Measurements from ENCODE around the gene NXPH1. TPM values are rescaled to one million over a fixed set of nuclear protein-coding genes. Genes with fewer than 3 reads are reported as not detected.

Gene NXPH1
- polyA plus RNA-seq, 1 of the 3 experiments (the other 2 are of a cell fraction), result not detected

DNA sequence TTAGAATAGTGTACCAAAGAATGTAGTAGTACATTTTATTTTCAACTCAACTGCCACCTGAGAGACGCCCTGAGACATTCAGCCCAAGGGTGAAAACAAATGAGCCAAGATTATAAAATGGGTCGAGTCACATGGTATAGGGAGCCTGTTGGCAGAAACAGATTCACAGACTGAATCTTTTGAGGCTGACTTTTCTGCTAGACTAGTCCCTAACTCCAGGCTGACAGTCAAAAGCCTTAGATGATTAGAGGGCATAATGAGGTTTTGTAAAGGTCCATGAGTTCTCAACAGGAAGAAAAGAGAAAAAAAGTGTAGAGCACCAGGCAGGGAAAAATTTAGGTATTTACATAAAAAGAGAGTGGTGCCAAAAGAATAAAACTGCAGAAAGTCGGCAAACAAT is 128.0 kb downstream of the NXPH1 start:
- H3K9ac ChIP-seq, result no peak overlapping the region
- H3K4me2 ChIP-seq, result no peak overlapping the region
- H3K4me3 ChIP-seq (ENCODE audit: low read depth in 2 of 2, low read length in 1 of 2), result no peak overlapping the region
- H3F3A ChIP-seq (replicated peaks; ENCODE audit: insufficient read depth), result no peaks in the 10 kb centered on the region
- H3K9me3 ChIP-seq, result no peaks in the 10 kb centered on the region
- H4K20me1 ChIP-seq (ENCODE audit: insufficient read depth), result no peaks in the 10 kb centered on the region
- H3K79me2 ChIP-seq (ENCODE audit: insufficient read depth), result no peaks in the 10 kb centered on the region
- POLR2A ChIA-PET, result no interaction called here
- CTCF ChIA-PET, result no interaction called here
- H3K4me1 ChIP-seq (ENCODE audit: control insufficient read depth in 1 of 2, insufficient read depth in 2 of 2, low read depth in 1 of 2, low read length in 1 of 2), result no peaks in the 10 kb centered on the region; a peak in 1 of 4 replicates
- no peak for DNase-seq
- TF ChIP-seq POLR2AphosphoS5 (IDR thresholded peaks at IDR 0.05; ENCODE audit: low read depth, low read length) (no peak), NRF1 (IDR thresholded peaks at IDR 0.05; ENCODE audit: low read depth, low read length) (no peak), GATA2 (CRISPR knock-in tag; IDR thresholded peaks at IDR 0.05) (no peak), YY1 (IDR thresholded peaks at IDR 0.05; ENCODE audit: low read depth) (no peak), SIN3A (IDR thresholded peaks at IDR 0.05; ENCODE audit: borderline replicate concordance, low read depth, low read length) (no peak), RXRA (IDR thresholded peaks at IDR 0.05; ENCODE audit: borderline replicate concordance, low read depth) (no peak), FOSL2 (IDR thresholded peaks at IDR 0.05; ENCODE audit: borderline replicate concordance, low read depth) (no peak), SMC3 (IDR thresholded peaks at IDR 0.05; ENCODE audit: low read depth, low read length) (no peak), MXI1 (IDR thresholded peaks at IDR 0.05; ENCODE audit: low read depth, low read length) (no peak), FOXJ3 (CRISPR knock-in tag; IDR thresholded peaks at IDR 0.05) (no peak), FOXM1 (IDR thresholded peaks at IDR 0.05; ENCODE audit: low read depth) (no peak), CHD2 (IDR thresholded peaks at IDR 0.05; ENCODE audit: low read length, partially characterized antibody) (no peak)
- TF ChIP-seq, protein P1, sequence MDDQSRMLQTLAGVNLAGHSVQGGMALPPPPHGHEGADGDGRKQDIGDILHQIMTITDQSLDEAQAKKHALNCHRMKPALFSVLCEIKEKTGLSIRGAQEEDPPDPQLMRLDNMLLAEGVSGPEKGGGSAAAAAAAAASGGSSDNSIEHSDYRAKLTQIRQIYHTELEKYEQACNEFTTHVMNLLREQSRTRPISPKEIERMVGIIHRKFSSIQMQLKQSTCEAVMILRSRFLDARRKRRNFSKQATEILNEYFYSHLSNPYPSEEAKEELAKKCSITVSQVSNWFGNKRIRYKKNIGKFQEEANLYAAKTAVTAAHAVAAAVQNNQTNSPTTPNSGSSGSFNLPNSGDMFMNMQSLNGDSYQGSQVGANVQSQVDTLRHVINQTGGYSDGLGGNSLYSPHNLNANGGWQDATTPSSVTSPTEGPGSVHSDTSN (IDR thresholded peaks at IDR 0.05), result no peak
- TF ChIP-seq, protein P2, sequence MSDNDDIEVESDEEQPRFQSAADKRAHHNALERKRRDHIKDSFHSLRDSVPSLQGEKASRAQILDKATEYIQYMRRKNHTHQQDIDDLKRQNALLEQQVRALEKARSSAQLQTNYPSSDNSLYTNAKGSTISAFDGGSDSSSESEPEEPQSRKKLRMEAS (IDR thresholded peaks at IDR 0.05; ENCODE audit: low read depth), result no peak
- TF ChIP-seq, protein P3, sequence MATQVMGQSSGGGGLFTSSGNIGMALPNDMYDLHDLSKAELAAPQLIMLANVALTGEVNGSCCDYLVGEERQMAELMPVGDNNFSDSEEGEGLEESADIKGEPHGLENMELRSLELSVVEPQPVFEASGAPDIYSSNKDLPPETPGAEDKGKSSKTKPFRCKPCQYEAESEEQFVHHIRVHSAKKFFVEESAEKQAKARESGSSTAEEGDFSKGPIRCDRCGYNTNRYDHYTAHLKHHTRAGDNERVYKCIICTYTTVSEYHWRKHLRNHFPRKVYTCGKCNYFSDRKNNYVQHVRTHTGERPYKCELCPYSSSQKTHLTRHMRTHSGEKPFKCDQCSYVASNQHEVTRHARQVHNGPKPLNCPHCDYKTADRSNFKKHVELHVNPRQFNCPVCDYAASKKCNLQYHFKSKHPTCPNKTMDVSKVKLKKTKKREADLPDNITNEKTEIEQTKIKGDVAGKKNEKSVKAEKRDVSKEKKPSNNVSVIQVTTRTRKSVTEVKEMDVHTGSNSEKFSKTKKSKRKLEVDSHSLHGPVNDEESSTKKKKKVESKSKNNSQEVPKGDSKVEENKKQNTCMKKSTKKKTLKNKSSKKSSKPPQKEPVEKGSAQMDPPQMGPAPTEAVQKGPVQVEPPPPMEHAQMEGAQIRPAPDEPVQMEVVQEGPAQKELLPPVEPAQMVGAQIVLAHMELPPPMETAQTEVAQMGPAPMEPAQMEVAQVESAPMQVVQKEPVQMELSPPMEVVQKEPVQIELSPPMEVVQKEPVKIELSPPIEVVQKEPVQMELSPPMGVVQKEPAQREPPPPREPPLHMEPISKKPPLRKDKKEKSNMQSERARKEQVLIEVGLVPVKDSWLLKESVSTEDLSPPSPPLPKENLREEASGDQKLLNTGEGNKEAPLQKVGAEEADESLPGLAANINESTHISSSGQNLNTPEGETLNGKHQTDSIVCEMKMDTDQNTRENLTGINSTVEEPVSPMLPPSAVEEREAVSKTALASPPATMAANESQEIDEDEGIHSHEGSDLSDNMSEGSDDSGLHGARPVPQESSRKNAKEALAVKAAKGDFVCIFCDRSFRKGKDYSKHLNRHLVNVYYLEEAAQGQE (IDR thresholded peaks at IDR 0.05; ENCODE audit: low read depth, low read length), result no peak
- H3K36me3 ChIP-seq (replicated peaks in 1 of 2; ENCODE audit: control insufficient read depth in 1 of 2, insufficient read depth in 2 of 2, low read length in 1 of 2), result no peaks in the 10 kb centered on the region
- 17% methylated on average over 3 of the region's 3 CpGs for WGBS (ENCODE audit: low lambda C conversion rate)
- no peaks in the 10 kb centered on the region for H3K27me3 ChIP-seq (ENCODE audit: insufficient read depth)
- H3K9me2 ChIP-seq, result no peaks in the 10 kb centered on the region; the same call in 1 of the 2 replicates
- no peak overlapping the region for H2AFZ ChIP-seq (ENCODE audit: low read depth)
- H3K27ac ChIP-seq (ENCODE audit: low read depth in 2 of 2, low read length in 1 of 2), result no peak overlapping the region

All from SK-N-SH (cell line).